ENCODE results near the gene PTPRN2.
A peak's percentile ranks its signal among the peaks of the same experiment; 100 is the strongest.
"Not testable (repeated sequence)": the region's sequence is repeated elsewhere in the genome, so short reads cannot be mapped to it uniquely, and the experiment has no call there.

The PTPRN2 gene

GRCh38 chr7:158259671-158260418 lies 327.8 kb downstream of the PTPRN2 start:
- no peak for DNase-seq

- no peak for DNase-seq
These were observed 328.5 kb downstream of the PTPRN2 start for GRCh38 chr7:158259141-158259540.

GRCh38 chr7:158258411-158259130 lies 329.1 kb downstream of the PTPRN2 start:
- DNase-seq, result no peak

GRCh38 chr7:158257516-158258410 lies 329.9 kb downstream of the PTPRN2 start:
- DNase-seq, result no peak

- no peak for DNase-seq
These were observed 330.6 kb downstream of the PTPRN2 start for GRCh38 chr7:158257001-158257400.

GRCh38 chr7:158256091-158256816 lies 331.4 kb downstream of the PTPRN2 start:
- DNase-seq, result no peak

- no peak for DNase-seq
These were observed 332.1 kb downstream of the PTPRN2 start for GRCh38 chr7:158255558-158255957.

- no peak for DNase-seq
These were observed 332.5 kb downstream of the PTPRN2 start for GRCh38 chr7:158255156-158255555.

GRCh38 chr7:158253670-158254045 lies 334.0 kb downstream of the PTPRN2 start:
- not testable (repeated sequence) for DNase-seq

GRCh38 chr7:158252837-158253669 lies 334.6 kb downstream of the PTPRN2 start:
- no peak for DNase-seq

GRCh38 chr7:158252081-158252836 lies 335.4 kb downstream of the PTPRN2 start:
- DNase-seq, result peak; percentile 77

- no peak for DNase-seq
These were observed 336.3 kb downstream of the PTPRN2 start for GRCh38 chr7:158251061-158251965.

- no peak for DNase-seq
These were observed 337.9 kb downstream of the PTPRN2 start for GRCh38 chr7:158249692-158250091.

- no peak for DNase-seq
These were observed 338.8 kb downstream of the PTPRN2 start for GRCh38 chr7:158248816-158249215.

- DNase-seq, result no peak
These were observed 339.7 kb downstream of the PTPRN2 start for GRCh38 chr7:158247758-158248487.

- no peak for DNase-seq
These were observed 340.5 kb downstream of the PTPRN2 start for GRCh38 chr7:158246960-158247673.

GRCh38 chr7:158246272-158246959 lies 341.2 kb downstream of the PTPRN2 start:
- DNase-seq, result no peak

GRCh38 chr7:158245724-158246041 lies 341.9 kb downstream of the PTPRN2 start:
- no peak for DNase-seq
